ENCODE measurements around the gene LYSMD2.

GRCh38 chr15:51720201-51720995 lies 17.1 kb downstream of the LYSMD2 start:
- TF ChIP-seq CTCF (IDR thresholded peaks at IDR 0.05) (no peak), PHF8 (IDR thresholded peaks at IDR 0.05; ENCODE audit: borderline replicate concordance, low read depth) (no peak), E2F6 (IDR thresholded peaks at IDR 0.05; ENCODE audit: borderline replicate concordance, low read depth) (no peak), MAFK (IDR thresholded peaks at IDR 0.05; ENCODE audit: partially characterized antibody) (peak; percentile 89), EP300 (IDR thresholded peaks at IDR 0.05) (no peak)
